Transverse colon (tissue), 4 donors: ENCODE results near the gene PSG1.

Experiments used
- CTCF ChIP-seq, 5 experiments: fragments of 200-600 bp in 3 of 5; fragments of 450-650 bp in 2 of 5; sonication (generic) in 3 of 5; IDR thresholded peaks; 1 replicate in 2 of 5; 2 replicates in 3 of 5; pipeline ENCODE4 v1.5.1; 2016 to 2017; ENCODE audit warnings: antibody characterized with exemption in 5 of 5, inconsistent platforms in 3 of 5, mild to moderate bottlenecking in 2 of 5, moderate library complexity in 1 of 5
- EP300 ChIP-seq: sonication (generic); formaldehyde crosslinking; IDR thresholded peaks from one replicate; pipeline ENCODE4 v1.6.1; 2017; ENCODE audit warnings: antibody characterized with exemption, low read depth
- POLR2AphosphoS5 ChIP-seq, 3 donors: sonication (generic); formaldehyde crosslinking; IDR thresholded peaks; one replicate each; pipeline ENCODE4 v1.6.1; 2016; ENCODE audit warnings: antibody characterized with exemption in 3 of 3

DNA sequence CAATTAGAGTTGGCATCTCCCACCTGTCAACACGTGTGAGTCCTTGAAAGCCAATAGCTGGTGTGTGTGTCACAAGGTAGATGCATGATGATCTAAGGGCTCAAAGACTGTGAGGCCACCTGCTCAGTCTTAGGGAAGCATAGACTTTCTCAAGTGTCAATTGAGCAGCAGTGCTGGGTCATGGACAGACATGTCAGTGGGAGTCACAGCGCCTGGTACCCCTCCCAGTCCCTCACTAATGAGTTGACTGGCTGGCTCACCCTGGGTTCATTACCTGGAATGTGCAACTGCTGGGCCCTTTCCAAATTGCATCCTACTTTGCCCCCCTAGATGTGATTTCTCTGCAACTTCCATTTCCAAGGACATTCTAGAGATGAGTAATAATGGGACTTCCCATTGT is 47.3 kb upstream of the PSG1 start:
- TF ChIP-seq POLR2AphosphoS5 (IDR thresholded peaks at IDR 0.05) (no peak), CTCF (IDR thresholded peaks at IDR 0.05) (no peak), EP300 (no peak)
